Activated CD4-positive, alpha-beta T cell treated with anti-CD3 and anti-CD28 coated beads, Interleukin-2, amount 10 ng/mL, durations not matched to agents 7 days and 5 days (primary cell): ENCODE measurements around the gene SYNGR1. TPM values are rescaled to one million over a fixed set of nuclear protein-coding genes. Genes with fewer than 3 reads are reported as not detected.

Experiments used
- CTCF ChIA-PET: fragments of 350-600 bp; sonication (Branson Sonifier 250); formaldehyde crosslinking; loops from one replicate; lab custom pipeline; 2021; ENCODE audit warnings: antibody characterized with exemption; lab: Charles Lee
- POLR2A ChIA-PET: fragments of 350-600 bp; sonication (Branson Sonifier 250); formaldehyde crosslinking; loops from one replicate; lab custom pipeline; 2021; ENCODE audit warnings: antibody characterized with exemption; lab: Charles Lee
- DNase-seq: peaks from one replicate; pipeline ENCODE4 v3.0.0-alpha.2; 2020
- H3K27ac Mint-ChIP-seq: one replicate; pipeline ENCODE4 v1.8.0; 2021; ENCODE audit warnings: mild to moderate bottlenecking, moderate library complexity, mixed read lengths
- H3K27me3 Mint-ChIP-seq: one replicate; pipeline ENCODE4 v1.8.0; 2021; ENCODE audit warnings: mixed read lengths
- H3K36me3 Mint-ChIP-seq: one replicate; pipeline ENCODE4 v1.8.0; 2021; ENCODE audit warnings: low read depth, mixed read lengths
- H3K4me1 Mint-ChIP-seq: one replicate; pipeline ENCODE4 v1.8.0; 2021; ENCODE audit warnings: mixed read lengths
- H3K4me3 Mint-ChIP-seq: one replicate; pipeline ENCODE4 v1.8.0; 2021; ENCODE audit warnings: mild to moderate bottlenecking, moderate library complexity, mixed read lengths
- H3K9me3 Mint-ChIP-seq: one replicate; pipeline ENCODE4 v1.8.0; 2021; ENCODE audit warnings: mixed read lengths
- total RNA-seq, 2 experiments: library from RNA; stranded (reverse); gene quantifications; one replicate each; pipeline ENCODE4 v1.2.3, GENCODE V29; 2021

Gene SYNGR1
- total RNA-seq, 2 experiments from 2014 or later = 0.42 to 0.77 TPM

DNA sequence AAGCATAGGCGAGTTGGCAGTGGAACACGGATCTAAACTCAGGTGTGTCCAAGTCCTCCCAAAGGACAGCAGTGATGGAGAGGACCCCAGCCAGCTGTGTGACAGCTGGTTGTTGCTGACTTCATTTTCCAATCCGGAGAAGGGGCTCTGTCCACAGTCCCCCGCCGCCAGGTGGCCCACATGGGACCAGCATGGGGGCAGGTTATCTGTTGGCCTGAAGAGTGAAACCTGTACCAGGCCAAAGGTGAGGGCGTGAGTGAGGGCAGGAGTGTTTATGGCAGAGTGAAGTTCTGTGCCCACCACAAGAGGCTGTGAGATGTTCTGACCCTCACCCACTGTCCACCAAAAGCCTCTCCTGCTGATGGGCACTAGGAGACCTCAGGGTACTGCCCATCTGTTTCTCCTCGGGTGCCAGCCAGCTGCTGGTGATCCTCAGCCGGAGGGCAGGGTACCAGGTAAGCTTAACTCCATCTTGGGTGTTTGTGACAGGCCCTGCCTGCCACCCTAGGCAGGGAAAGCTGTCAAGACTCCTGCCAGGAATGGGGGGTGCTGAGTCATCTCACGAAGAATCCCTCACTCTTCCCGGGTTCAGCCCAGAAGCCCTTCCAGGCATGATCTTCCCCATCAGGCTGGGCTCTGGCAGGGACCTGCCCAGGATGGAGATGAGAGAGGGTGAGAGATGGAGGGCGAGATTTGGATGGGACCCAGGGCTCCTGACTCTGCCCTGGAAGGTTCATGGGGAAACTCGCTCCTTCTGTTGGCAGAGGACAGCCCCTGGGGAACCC lies 34.2 kb downstream of the SYNGR1 start:
- ChIA-PET CTCF (no interaction called here), POLR2A (no interaction called here)
- DNase-seq = no peak
- Mint-ChIP-seq H3K36me3 (peaks cover 9% of the 10 kb centered on the region), H3K27me3 (no peaks in the 10 kb centered on the region), H3K4me1 (peaks cover 21% of the 10 kb centered on the region), H3K27ac (peak overlapping the region; percentile 46), H3K4me3 (no peak overlapping the region), H3K9me3 (no peaks in the 10 kb centered on the region)

DNA sequence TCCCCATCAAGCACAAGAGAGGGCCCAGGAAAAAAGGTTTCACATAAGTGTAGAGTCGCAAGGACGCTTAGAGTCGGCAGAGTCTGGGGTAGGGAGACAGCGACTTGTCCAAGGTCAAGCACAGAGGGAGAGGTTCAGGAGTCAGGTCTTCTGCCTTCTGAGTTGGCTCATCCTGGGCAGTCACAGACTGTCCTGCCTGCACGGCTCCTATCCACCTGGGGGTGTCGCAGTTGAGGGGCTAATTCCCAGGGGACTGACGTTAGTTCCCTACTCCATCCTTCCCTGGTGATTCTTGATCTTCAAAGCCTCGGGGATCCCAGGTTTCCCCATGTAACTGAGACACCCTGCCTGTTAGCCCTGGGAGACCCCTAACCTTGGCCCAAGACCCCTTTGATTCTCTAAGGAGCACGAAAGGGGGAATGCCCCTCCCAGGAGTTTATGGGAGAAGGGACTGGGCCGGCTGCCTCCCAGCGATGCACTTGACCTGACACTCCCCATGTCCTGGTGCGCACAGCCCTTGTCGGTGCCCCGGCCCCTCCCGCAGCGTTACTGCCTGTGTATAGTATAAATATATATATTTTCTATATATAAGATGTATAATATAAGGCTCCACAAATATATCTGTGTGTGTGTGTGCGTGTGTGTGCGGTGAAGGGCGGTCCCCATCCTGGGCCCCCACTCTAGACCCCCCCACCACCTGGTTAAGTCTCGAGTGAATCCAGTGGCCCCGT lies 35.1 kb downstream of the SYNGR1 start:
- H3K36me3 Mint-ChIP-seq = peaks cover 9% of the 10 kb centered on the region
- H3K27me3 Mint-ChIP-seq = no peaks in the 10 kb centered on the region
- peaks cover 30% of the 10 kb centered on the region for H3K4me1 Mint-ChIP-seq
- no peak for DNase-seq
- H3K4me3 Mint-ChIP-seq = no peak overlapping the region
- no peak overlapping the region for H3K27ac Mint-ChIP-seq
- POLR2A ChIA-PET = no interaction called here
- CTCF ChIA-PET = no interaction called here
- no peaks in the 10 kb centered on the region for H3K9me3 Mint-ChIP-seq

DNA sequence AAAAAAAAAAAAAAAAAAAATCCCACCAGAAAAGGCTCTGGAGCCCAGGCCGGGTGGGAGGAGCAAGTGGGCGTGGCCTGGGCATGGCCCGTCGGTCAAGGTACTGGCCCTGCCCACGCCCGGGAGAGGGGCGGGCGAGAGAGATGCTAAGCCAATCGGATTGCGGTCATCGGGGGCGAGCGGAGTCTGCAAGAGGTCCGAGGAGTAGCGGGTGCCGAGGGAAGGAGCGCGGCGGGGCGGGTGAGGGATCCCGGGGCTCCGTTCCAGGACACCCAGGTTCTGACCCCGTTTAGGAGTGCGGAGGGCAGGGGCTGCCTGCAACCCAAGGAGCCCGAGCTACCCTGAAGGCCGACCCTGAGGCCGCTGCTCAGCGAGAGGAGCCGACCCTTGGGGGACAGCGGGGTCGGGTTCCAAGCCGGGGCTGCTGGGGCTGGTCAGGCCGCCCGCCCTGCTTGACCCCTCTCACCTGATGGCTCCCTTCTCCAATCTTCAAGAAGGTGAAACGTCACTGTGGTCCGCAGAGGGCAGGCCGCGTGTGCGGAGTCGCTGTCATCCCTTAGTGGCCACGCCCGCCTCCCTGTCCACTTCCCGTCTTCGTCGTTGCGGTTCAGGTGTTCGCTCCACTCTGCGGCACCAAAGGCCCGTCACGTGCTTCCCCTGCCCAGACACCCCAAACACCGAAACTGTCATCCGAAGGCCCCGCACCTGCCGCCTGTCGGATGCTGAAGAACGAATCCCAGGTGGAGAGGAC lies 38.6 kb downstream of the SYNGR1 start:
- Mint-ChIP-seq H3K27me3 (no peaks in the 10 kb centered on the region), H3K27ac (peak overlapping the region; percentile 94), H3K4me3 (peak overlapping the region; percentile 79), H3K4me1 (peaks cover 32% of the 10 kb centered on the region), H3K36me3 (peaks cover 9% of the 10 kb centered on the region), H3K9me3 (no peaks in the 10 kb centered on the region)
- peak; percentile 93 for DNase-seq
- ChIA-PET POLR2A (interaction anchor here (0.7 kb wide), 1 partner anchor 681 kb away, joined by 3 read pairs; no protein-coding TSS in a partner anchor), CTCF (interaction anchor here (1.3 to 3.8 kb wide), 2 partner anchors 11 to 17 kb away, joined by 4 to 24 read pairs; partner anchors contain the start of gene TAB1)

DNA sequence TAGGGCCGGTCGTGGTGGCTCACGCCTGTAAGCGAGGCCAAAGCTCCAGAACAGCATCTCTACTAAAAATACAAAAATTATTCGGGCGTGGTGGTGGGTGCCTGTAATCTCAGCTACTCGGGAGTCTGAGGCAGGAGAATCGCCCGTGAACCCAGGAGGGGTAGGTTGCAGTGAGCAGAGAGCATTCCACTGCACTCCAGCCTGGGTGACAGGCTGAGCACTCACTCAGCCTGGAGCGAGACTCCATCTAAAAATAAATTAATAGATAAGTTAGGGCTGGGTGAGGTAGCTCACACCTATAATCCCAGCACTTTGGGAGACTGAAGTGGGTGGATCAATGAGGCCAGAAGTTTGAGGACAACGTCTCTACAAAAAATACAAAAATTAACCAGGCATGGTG lies 39.6 kb downstream of the SYNGR1 start:
- POLR2A ChIA-PET = interaction anchor here (0.7 kb wide), 1 partner anchor 682 kb away, joined by 3 read pairs; no protein-coding TSS in a partner anchor

DNA sequence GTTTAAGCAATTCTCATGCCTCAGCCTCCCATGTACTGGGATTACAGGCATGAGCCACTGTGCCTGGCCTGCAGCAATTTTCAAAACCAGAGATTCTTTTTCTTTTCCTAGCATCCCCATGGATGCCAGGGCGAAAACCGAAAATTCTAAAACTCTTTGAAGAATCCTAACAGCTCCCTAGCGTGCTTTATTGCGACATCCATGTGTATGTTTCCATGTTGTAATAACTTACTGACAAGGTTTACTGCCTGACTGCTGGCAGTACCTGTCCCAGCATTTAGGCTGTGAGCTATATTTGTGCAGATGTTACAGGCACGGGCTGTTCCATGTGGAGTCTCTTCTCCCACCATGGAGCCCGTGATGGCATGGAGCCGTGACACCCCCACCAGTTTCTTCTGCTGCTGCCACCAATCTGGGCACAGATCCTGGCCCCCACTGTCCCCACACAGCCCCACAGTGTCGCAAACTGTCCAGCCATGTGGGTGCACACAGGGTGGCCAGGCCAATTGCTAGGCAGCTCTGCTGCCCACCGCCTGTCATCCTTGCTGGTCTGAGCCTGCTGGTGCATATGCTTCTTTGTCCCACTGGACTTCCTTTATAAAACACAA lies 42.7 kb downstream of the SYNGR1 start:
- H3K27me3 Mint-ChIP-seq = no peaks in the 10 kb centered on the region
- ChIA-PET CTCF (interaction anchor here (1.0 kb wide), 1 partner anchor 52 kb away, joined by 3 read pairs; no protein-coding TSS in a partner anchor), POLR2A (no interaction called here)
- H3K36me3 Mint-ChIP-seq = no peaks in the 10 kb centered on the region
- peaks cover 22% of the 10 kb centered on the region for H3K4me1 Mint-ChIP-seq
- no peak overlapping the region for H3K27ac Mint-ChIP-seq
- no peaks in the 10 kb centered on the region for H3K9me3 Mint-ChIP-seq
- no peak overlapping the region for H3K4me3 Mint-ChIP-seq
- DNase-seq = no peak

More for the DNA sequence above, 39.6 kb downstream of the SYNGR1 start:
- peaks cover 32% of the 10 kb centered on the region for H3K4me1 Mint-ChIP-seq
- no peaks in the 10 kb centered on the region for H3K27me3 Mint-ChIP-seq
- CTCF ChIA-PET = interaction anchor here (3.8 kb wide), 1 partner anchor 10 kb away, joined by 24 read pairs; the partner anchor contains the start of gene TAB1
- no peaks in the 10 kb centered on the region for H3K9me3 Mint-ChIP-seq
- H3K36me3 Mint-ChIP-seq = peaks cover 9% of the 10 kb centered on the region
- peak overlapping the region; percentile 94 for H3K27ac Mint-ChIP-seq
- H3K4me3 Mint-ChIP-seq = peak overlapping the region; percentile 79
- no peak for DNase-seq

DNA sequence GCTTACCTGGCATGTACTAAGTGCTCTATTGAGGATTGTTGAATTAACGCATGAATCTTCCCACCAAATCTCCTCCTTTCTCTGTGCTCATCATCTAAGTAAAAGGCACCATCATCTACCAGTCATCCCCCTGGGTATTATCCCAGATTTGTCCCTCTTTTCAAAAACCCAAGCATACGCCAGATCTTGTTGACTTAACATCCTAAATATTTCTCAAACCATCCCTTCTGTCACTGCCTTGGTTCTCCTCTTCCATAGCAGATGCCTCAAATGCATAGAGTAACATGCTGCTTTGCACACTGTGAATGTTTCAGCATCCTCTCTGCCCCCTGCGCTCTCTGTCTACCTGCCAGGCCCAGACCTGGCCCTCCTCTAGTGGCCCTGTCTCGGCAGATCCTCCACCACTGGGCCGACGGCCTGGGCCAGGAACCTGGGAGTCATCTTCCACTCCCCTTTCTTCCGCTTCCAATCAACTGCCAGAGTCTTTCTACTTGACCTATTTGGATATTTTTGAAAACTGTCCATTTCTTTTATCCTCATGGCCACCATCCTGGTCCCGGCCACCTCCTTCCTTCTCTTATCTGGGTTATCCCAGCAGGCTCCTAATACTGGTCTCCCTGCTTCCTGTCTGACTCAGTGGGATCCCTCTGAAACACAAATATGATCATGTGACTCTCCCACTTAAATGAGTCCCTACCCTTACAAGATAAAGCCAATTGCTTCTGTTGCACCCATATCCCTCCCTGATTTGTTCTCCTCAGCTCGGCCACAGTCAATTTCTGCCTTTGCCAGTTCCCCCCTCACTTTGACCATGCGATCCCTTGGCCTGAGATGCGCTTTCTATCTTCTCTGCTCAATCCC lies 46.4 kb downstream of the SYNGR1 start:
- DNase-seq = no peak
- ChIA-PET CTCF (no interaction called here), POLR2A (no interaction called here)
- H3K4me1 Mint-ChIP-seq = peaks cover 16% of the 10 kb centered on the region
- H3K4me3 Mint-ChIP-seq = no peak overlapping the region
- H3K27me3 Mint-ChIP-seq = no peaks in the 10 kb centered on the region
- no peaks in the 10 kb centered on the region for H3K9me3 Mint-ChIP-seq
- H3K36me3 Mint-ChIP-seq = peaks cover 2% of the 10 kb centered on the region
- no peak overlapping the region for H3K27ac Mint-ChIP-seq

DNA sequence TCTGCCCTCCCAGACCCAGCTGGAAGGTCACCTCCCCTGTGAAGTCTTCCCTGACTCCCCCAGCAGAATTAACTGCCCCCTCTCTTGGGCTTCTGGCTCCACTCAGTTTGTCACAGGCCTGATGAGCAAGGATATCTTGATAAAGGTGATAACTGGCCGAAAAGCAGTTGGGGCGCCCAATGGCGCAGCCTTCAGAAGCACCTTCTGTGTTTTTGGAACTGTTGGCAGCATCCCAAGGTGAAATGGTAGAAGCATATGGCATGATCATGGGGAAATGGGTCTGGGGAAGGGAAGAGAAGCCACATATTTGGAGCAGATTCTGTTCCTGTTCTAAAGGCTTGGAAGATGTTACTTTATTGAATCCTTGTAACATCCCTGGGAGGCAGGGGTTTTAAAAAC lies 47.0 kb downstream of the SYNGR1 start:
- Mint-ChIP-seq H3K4me3 (no peak overlapping the region), H3K27ac (no peak overlapping the region), H3K4me1 (peaks cover 22% of the 10 kb centered on the region), H3K27me3 (no peaks in the 10 kb centered on the region), H3K9me3 (no peaks in the 10 kb centered on the region), H3K36me3 (peaks cover 9% of the 10 kb centered on the region)
- DNase-seq = no peak
- POLR2A ChIA-PET = no interaction called here
- CTCF ChIA-PET = interaction anchor here (4.6 kb wide), 1 partner anchor 18 kb away, joined by 24 read pairs; no protein-coding TSS in a partner anchor

DNA sequence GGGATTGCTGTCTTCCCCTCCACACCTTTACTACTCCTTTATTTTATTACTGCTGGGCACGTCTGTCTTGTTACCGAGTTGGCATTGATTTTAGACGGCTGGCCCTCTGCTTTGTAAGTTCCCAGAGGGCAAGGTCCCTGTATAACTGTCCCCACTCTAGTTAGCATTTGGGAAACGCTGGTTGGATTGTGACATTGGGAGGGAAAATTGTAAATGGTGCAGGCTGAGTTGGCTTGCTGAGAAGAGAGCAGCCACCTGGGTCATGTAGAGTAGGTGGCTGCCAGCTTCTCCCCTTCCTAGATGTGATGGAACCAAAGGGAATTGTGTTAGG lies 51.5 kb downstream of the SYNGR1 start:
- no peak for DNase-seq
- H3K36me3 Mint-ChIP-seq = peaks cover 44% of the 10 kb centered on the region
- peaks cover 53% of the 10 kb centered on the region for H3K4me1 Mint-ChIP-seq
- H3K27ac Mint-ChIP-seq = peak overlapping the region; percentile 46
- H3K4me3 Mint-ChIP-seq = peak overlapping the region; percentile 91
- ChIA-PET CTCF (interaction anchor here (0.8 to 4.6 kb wide), 3 partner anchors 8 to 14 kb away, joined by 4 to 24 read pairs (median 5); no protein-coding TSS in a partner anchor), POLR2A (interaction anchor here (1.0 kb wide), 1 partner anchor 119 kb away, joined by 3 read pairs; the partner anchor contains the start of gene ATF4)
- no peaks in the 10 kb centered on the region for H3K27me3 Mint-ChIP-seq
- no peaks in the 10 kb centered on the region for H3K9me3 Mint-ChIP-seq

DNA sequence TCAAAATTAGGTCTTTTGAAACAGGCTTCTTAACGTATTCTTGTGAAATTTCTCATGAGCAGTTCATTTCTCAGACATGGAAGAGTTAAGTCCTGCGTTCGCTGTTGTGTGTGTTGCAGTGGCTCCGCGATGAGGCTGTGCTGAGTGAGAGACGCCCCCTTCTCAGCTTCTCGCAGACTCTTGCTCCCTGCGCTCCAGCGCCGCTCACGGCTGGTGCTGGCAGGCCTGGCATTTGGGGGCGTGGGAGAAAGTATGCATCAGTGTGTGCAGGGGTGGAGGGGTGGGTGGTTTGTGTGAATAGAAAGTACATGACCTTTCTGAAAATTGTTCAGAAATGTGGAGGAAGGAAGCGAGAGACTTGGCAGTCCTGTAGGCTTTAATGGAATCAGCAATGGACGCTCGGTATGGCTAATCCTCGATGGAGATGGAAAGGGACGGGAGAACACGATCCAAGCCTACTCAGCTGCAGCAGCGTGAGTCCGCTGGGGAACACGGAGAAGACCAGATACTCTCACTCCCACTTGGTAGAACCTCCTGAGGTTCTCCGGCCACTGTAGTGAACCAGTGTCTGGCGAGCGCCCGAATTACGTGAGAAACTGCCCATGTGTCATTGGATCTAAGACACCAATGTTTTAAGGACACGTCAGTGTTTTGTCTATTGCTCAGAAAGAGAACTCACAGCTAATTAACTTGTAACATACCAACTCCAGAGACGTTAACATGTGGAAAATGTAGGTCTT lies 55.7 kb downstream of the SYNGR1 start:
- Mint-ChIP-seq H3K9me3 (no peaks in the 10 kb centered on the region), H3K4me3 (no peak overlapping the region), H3K4me1 (peaks cover 67% of the 10 kb centered on the region), H3K27me3 (no peaks in the 10 kb centered on the region), H3K27ac (no peak overlapping the region), H3K36me3 (peaks cover 68% of the 10 kb centered on the region)
- POLR2A ChIA-PET = no interaction called here
- DNase-seq = no peak
- CTCF ChIA-PET = interaction anchor here (0.6 to 0.9 kb wide), 2 partner anchors 18 to 54 kb away, joined by 4 to 6 read pairs; no protein-coding TSS in a partner anchor

DNA sequence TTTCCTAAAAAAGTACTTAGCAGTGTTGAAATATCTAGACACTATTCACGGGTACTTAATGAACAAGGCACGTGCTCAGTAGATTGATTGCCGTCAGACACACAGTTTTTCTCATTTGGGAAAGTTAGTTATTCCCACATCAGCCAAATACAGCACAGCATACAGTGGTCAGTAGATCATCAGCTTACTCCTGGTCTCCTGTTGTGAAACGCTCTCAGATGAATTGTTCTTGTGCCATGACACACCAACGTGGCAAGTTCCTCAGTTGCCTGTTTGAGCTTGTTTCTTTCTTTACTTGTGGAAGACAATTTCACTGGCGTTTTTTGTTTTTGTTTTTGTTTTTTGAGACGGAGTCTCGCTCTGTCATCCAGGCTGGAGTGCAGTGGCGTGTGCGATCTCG lies 58.4 kb downstream of the SYNGR1 start:
- Mint-ChIP-seq H3K36me3 (peaks cover 59% of the 10 kb centered on the region), H3K4me1 (peaks cover 66% of the 10 kb centered on the region), H3K4me3 (no peak overlapping the region), H3K27me3 (no peaks in the 10 kb centered on the region), H3K9me3 (no peaks in the 10 kb centered on the region), H3K27ac (no peak overlapping the region)
- POLR2A ChIA-PET = no interaction called here
- CTCF ChIA-PET = interaction anchor here (1.3 kb wide), 1 partner anchor 8 kb away, joined by 5 read pairs; the partner anchor contains the start of gene TAB1
- no peak for DNase-seq

DNA sequence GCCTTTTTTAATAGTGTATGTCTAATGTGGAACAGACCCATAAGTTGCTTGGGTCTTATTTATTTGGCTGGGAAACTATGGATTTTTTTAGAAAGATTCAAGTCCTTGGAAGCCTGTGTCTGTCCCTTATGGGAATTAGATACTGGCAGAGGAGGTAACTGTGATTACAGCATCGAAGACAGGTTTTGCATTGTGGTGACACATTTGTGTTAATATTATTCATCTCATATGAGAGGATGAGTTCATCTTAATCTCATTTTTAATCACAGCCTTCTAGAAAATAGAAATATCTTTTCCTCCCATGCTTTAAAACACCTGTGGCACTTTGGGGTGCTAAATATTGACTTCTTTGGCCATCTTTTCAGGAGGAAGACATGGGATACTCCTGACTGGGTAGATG lies 59.0 kb downstream of the SYNGR1 start:
- H3K36me3 Mint-ChIP-seq = peaks cover 54% of the 10 kb centered on the region
- no peaks in the 10 kb centered on the region for H3K9me3 Mint-ChIP-seq

More for the DNA sequence above, 59.0 kb downstream of the SYNGR1 start:
- ChIA-PET CTCF (interaction anchor here (1.3 kb wide), 1 partner anchor 9 kb away, joined by 5 read pairs; the partner anchor contains the start of gene TAB1), POLR2A (no interaction called here)
- Mint-ChIP-seq H3K27me3 (no peaks in the 10 kb centered on the region), H3K4me1 (peaks cover 68% of the 10 kb centered on the region), H3K4me3 (no peak overlapping the region), H3K27ac (no peak overlapping the region)
- DNase-seq = no peak
